Measurements from ENCODE around the gene FAM229A.

DNA sequence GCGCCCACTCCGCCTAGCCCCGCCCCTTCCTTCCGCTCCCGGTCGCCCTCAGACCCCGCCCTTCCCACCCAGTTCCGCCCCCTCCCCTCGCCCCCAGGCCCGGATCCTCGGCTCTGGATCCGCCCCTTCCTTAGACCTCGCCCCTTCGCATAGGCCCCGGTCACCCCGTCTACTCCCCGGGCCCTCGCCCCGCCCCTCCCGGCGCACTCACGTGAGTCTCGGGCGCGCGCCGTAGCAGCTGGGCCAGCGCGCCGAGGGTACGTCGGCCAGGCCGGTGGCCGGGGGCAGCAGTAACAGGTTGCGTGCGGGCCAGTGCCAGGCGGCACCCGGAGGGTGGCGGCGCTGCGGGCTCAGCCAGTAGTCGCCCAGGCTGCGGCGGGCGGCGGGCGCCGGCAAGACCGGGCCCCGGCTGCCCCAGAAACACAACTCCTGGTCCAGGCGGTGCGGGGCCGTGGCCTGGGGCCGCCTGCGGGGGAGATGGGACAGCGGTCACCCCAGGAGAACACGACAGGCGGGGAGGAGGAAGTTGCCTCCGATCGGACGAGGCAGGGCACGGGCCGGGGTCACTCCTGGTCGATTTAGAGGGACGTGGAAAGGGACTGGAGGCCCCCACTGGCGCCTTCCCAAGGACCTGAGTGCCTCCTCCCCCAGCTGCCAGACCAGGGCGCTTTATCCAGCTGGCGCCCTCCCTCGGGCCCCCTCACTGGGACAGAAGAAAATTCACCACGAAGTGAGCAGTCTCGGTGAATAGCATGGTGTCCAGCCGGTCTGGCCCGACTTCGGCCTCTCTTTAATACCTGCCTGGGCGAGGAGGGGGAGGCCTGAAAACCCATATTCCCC is 10.7 kb downstream of the FAM229A start:
- TF ChIP-seq CEBPB (IDR thresholded peaks at IDR 0.05; ENCODE audit: low read depth, low read length) (no peak), TEAD4 (IDR thresholded peaks at IDR 0.05; ENCODE audit: low read depth, low read length) (no peak), SRF (IDR thresholded peaks at IDR 0.05; ENCODE audit: low read depth, low read length) (no peak), RNF2 (IDR thresholded peaks at IDR 0.05; ENCODE audit: borderline replicate concordance, low read depth, low read length, missing control alignments, poor library complexity, severe bottlenecking) (no peak)
